Calu3 (cell line): ENCODE data around the gene RCOR2. TPM values are rescaled to one million over a fixed set of nuclear protein-coding genes. Genes with fewer than 3 reads are reported as not detected.

Experiments used
- BruUV-seq: library from RNA; stranded (reverse); fragments of 400-500 nt; replicated peaks from 2 replicates; lab custom pipeline; 2021; lab: Mats Ljungman, UMichigan
- CTCF ChIA-PET: fragments of 300-600 bp; sonication (Branson Sonifier 250); formaldehyde crosslinking; loops from one replicate; lab custom pipeline; 2022; ENCODE audit warnings: antibody characterized with exemption; lab: Charles Lee
- DNase-seq: peaks from one replicate; pipeline ENCODE4 v3.0.0; 2022
- H3K27ac Mint-ChIP-seq: one replicate; pipeline ENCODE4 v1.8.0; 2022; ENCODE audit warnings: mixed read lengths; ENCODE audit not compliant: unreplicated experiment
- H3K27me3 Mint-ChIP-seq: one replicate; pipeline ENCODE4 v1.8.0; 2022; ENCODE audit warnings: mixed read lengths; ENCODE audit not compliant: unreplicated experiment
- H3K36me3 Mint-ChIP-seq: one replicate; pipeline ENCODE4 v1.8.0; 2022; ENCODE audit warnings: mild to moderate bottlenecking, moderate library complexity, mixed read lengths; ENCODE audit not compliant: insufficient read depth, unreplicated experiment
- H3K4me1 Mint-ChIP-seq: one replicate; pipeline ENCODE4 v1.8.0; 2022; ENCODE audit warnings: mild to moderate bottlenecking, low read depth, mixed read lengths; ENCODE audit not compliant: unreplicated experiment
- H3K4me3 Mint-ChIP-seq: one replicate; pipeline ENCODE4 v1.8.0; 2022; ENCODE audit warnings: mild to moderate bottlenecking, low read depth, moderate library complexity, mixed read lengths; ENCODE audit not compliant: unreplicated experiment
- H3K9me3 Mint-ChIP-seq: one replicate; pipeline ENCODE4 v1.8.0; 2022; ENCODE audit warnings: low read depth, mixed read lengths; ENCODE audit not compliant: unreplicated experiment
- CTCF ChIP-seq: fragments of 200-600 bp; IDR thresholded peaks from one replicate; pipeline ENCODE4 v1.8.0; 2022; ENCODE audit warnings: antibody characterized with exemption; ENCODE audit not compliant: unreplicated experiment
- intact Hi-C: fragments of 100-400 bp; cut with micrococcal nuclease; formaldehyde crosslinking; loops from one replicate; pipeline ENCODE4 v1.10.0; 2022; ENCODE audit not compliant: unreplicated experiment
- total RNA-seq: library from RNA; stranded (reverse); gene quantifications from 2 replicates; pipeline ENCODE4 v1.2.3, GENCODE V29; 2022

Gene RCOR2
- total RNA-seq, 1 experiment from 2014 or later, result 0.26 TPM

- no peak overlapping the region for H3K4me3 Mint-ChIP-seq
- no peak for DNase-seq
- intact Hi-C loops, result no loop called here
- CTCF ChIA-PET, result no interaction called here
- no TSS peak for BruUV-seq
- no peak for TF ChIP-seq CTCF
- H3K27me3 Mint-ChIP-seq, result peaks cover 19% of the 10 kb centered on the region
- no peaks in the 10 kb centered on the region for H3K4me1 Mint-ChIP-seq
- H3K27ac Mint-ChIP-seq, result no peak overlapping the region
- H3K36me3 Mint-ChIP-seq, result peaks cover 33% of the 10 kb centered on the region
- H3K9me3 Mint-ChIP-seq, result no peaks in the 10 kb centered on the region
Observed at GRCh38 chr11:63911440-63911839, 5.5 kb downstream of the RCOR2 start.

GRCh38 chr11:63910675-63911074 lies 6.3 kb downstream of the RCOR2 start:
- TF ChIP-seq CTCF, result no peak
- Mint-ChIP-seq H3K27me3 (peaks cover 12% of the 10 kb centered on the region), H3K27ac (no peak overlapping the region), H3K9me3 (no peaks in the 10 kb centered on the region), H3K4me3 (no peak overlapping the region), H3K36me3 (peaks cover 37% of the 10 kb centered on the region), H3K4me1 (no peaks in the 10 kb centered on the region)
- intact Hi-C loops, result no loop called here
- CTCF ChIA-PET, result no interaction called here
- DNase-seq, result no peak
- no TSS peak for BruUV-seq

GRCh38 chr11:63909591-63910506 lies 7.1 kb downstream of the RCOR2 start:
- peaks cover 37% of the 10 kb centered on the region for H3K36me3 Mint-ChIP-seq
- no peak overlapping the region for H3K4me3 Mint-ChIP-seq
- H3K9me3 Mint-ChIP-seq, result no peaks in the 10 kb centered on the region
- TF ChIP-seq CTCF, result no peak
- H3K4me1 Mint-ChIP-seq, result no peaks in the 10 kb centered on the region
- H3K27me3 Mint-ChIP-seq, result peaks cover 3% of the 10 kb centered on the region
- CTCF ChIA-PET, result no interaction called here
- no peak for DNase-seq
- BruUV-seq, result no TSS peak
- H3K27ac Mint-ChIP-seq, result no peak overlapping the region
- intact Hi-C loops, result no loop called here

GRCh38 chr11:63908631-63909401 lies 8.1 kb downstream of the RCOR2 start:
- Mint-ChIP-seq H3K4me3 (no peak overlapping the region), H3K9me3 (no peaks in the 10 kb centered on the region), H3K4me1 (no peaks in the 10 kb centered on the region), H3K27me3 (no peaks in the 10 kb centered on the region), H3K27ac (no peak overlapping the region), H3K36me3 (peaks cover 45% of the 10 kb centered on the region)
- intact Hi-C loops, result no loop called here
- DNase-seq, result no peak
- CTCF ChIA-PET, result no interaction called here
- no peak for TF ChIP-seq CTCF
- BruUV-seq, result no TSS peak
